GM21381 (cell line): Measurements from ENCODE around the gene GUSB.
A peak's percentile ranks its signal among the peaks of the same experiment; 100 is the strongest.
"Not testable (repeated sequence)": the region's sequence is repeated elsewhere in the genome, so short reads cannot be mapped to it uniquely, and the experiment has no call there.

Experiments used
- ATAC-seq: cut with Tn5 transposase; IDR thresholded peaks from one replicate; pipeline ENCODE4 v1.9.1; 2021; ENCODE audit warnings: mild to moderate bottlenecking, moderate library complexity; ENCODE audit not compliant: unreplicated experiment

Gene GUSB

DNA sequence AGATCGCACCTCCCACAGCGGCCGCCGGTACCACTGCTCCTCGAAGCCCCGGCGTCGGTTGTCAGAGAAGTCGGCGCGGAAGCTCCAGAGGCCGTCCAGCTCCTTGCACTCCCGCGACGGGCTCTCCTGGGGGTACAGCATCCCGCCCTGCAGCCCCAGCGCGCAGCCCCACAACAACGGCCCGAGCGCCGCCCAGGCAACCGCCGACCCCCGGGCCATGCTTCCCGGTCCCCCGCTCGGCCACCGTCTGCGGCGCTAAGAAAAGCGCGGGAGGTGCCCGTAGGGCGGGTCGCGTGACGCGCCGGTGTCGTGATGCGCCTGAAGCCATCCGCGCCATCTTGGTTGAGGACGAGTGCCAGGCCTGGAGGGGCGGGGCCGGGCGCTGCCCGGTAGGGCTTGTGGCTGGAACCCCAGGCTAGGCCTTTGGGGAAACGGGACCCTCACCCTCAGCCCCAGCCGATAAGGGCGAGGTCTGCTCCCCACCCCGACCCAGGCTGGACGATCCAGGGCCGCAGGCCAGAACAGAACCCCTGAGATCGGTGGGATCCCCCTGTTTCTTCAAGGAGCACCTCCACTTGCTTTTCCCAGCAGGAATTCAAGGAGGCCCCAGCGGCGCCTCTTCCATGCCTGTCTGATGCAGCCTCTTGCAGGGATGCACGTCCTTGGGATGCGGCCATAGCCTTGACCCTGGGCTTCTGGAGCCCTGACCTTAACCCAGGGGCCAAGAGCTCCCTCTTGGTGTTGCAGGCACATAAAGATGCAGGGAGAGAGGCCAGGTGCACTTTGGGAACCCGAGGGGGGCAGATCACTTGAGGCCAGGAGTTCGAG lies at the start of gene GUSB:
Gene GUSB (minus strand): TSS at position 249 of the 828 bp plus-strand sequence. CDS start 30 bp downstream, at position 219.
- ATAC-seq: peak; percentile 77

DNA sequence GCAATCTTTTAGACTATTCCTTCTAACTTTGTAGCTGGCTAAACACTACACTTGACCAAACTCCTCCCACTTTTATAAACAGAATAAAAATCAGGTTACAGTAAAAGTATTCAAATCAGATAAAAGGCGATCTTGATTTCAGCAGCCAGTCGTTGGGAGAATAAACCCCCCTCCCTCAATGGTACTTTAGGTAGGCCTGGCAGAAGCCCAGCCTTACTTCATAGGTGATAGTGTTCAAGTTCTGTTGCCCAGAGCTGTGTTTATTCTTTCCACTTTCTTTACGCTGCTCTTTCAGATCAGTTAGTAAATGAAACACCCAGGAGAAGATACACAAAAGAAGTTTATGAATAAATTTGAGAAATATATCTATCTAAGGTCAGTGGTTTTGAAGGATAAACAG lies 46.3 kb upstream of the GUSB start:
- ATAC-seq: not testable (repeated sequence)

DNA sequence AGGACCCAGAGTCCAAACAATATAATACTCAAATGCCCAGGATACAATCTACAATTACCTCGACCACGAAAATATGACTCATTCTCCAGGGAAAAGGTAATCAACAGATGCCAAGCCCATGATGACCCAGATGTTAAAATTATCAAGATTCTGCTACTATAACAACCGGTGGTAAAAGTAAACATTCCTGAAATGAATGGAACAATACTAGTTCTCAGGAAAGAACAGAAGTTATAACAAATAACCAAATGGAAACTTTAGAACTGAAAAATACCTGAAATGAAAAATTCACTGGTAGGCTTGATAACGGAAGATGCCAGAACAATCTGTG lies 34.1 kb upstream of the GUSB start:
- ATAC-seq: no peak

GRCh38 chr7:66015440-66016130 lies 33.6 kb upstream of the GUSB start:
- ATAC-seq: no peak

DNA sequence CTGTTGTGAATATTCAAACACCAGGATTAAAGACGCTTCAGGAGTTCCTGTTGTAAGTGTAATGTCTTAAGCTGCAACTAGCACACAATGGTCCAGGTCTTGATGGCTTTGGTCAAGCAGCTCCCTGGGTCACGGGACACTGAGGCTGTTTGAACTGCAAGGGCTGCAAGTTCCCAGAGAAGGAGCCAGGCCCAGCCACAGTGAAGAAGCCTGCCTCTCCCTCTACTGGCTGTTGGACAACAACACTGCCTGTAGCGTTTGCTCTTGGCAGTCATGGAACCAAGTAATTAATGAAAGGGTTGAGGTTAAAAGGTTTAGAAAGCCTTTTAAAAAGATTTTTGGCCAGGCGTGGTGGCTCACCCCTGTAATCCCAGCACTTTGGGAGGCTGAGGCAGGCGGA lies 31.9 kb upstream of the GUSB start:
- ATAC-seq: no peak

- ATAC-seq: no peak
These were observed 25.2 kb upstream of the GUSB start for GRCh38 chr7:66007232-66007631.

- not testable (repeated sequence) for ATAC-seq
These were observed 23.2 kb upstream of the GUSB start for GRCh38 chr7:66005115-66005671.

DNA sequence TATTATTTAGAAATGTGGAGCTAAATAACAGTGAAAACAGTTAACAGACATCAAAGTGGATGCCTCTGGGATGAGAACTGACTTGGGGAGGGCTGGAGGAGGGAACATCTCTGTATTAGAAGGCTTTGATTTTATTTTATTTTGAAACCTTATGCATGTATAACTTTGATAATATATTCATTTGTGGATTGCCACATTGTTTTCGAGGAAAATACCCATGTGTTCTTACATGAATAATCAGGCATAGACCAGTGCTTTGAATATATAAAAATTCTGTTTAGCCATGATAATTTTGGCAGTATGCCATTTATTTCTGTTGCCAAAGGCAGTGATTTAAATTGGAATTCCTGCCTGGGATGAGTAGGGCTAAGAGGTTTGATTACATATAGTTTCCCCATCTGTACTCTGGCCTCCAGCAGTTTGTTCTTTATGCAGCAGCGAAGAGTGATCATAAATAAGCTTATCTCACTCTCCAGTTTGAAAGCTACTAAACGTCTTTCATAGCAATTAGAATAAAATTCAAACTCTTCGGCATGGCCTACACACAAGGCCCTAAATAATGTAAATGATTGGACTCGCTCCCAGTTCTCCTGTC lies 18.9 kb upstream of the GUSB start:
- not testable (repeated sequence) for ATAC-seq

- ATAC-seq: not testable (repeated sequence)
These were observed 13.0 kb upstream of the GUSB start for GRCh38 chr7:65994984-65995383.

- ATAC-seq: no peak
These were observed 10.5 kb upstream of the GUSB start for GRCh38 chr7:65992526-65992925.

DNA sequence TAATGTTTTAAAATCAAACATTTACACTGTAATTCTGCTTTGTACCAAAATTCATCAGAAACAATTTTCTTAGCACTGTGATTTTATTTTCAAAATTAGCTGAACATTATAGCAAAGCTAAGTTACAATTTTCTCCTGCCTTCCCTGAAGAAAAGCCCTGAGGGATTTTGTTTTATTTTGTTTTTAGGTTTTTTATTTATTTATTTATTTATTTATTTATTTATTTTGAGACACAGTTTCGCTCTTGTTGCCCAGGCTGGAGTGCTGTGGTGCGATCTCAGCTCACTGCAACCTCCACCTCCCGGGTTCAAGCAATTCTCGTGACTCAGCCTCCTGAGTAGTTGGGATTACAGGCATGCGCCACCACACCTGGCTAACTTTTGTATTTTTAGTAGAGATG lies 9.8 kb upstream of the GUSB start:
- not testable (repeated sequence) for ATAC-seq

DNA sequence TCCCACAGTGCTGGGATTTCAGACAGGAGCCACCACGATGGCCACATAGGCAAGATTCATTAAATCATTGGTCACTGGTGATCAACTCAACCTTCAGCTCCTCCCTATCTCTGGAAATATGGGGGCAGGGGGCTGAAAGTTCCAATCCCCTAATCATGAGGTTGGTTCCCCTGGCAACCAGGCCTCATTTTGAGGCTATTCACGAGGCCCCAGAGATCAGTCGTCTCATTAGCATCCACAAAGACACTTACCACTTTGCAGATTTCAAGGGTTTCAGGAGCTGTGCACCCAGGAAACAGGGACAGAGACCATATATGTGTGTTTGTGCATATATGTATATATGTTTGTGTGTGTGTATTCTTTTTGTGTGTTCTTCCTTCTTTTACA lies 7.7 kb upstream of the GUSB start:
- no peak for ATAC-seq

GRCh38 chr7:65988503-65988902 lies 6.5 kb upstream of the GUSB start:
- not testable (repeated sequence) for ATAC-seq

DNA sequence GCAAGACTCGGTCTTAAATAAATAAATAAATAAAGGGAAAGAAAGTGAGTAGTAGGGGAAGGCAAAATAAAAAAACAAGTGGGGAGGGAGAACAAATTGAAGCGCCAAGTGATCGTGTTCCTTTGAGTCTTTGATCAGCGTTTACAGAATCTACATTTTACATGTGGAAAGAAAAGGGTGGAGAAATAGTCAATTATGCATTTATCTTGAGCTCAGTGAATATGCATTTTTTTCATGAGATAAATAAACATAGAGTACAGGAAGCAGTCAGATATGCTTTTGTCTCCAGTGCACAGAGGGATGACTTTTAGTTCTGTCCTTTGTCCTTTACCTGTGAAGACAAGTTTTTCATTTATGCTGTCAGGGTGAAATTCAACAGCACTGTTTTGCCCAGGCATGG lies 6.1 kb upstream of the GUSB start:
- no peak for ATAC-seq

DNA sequence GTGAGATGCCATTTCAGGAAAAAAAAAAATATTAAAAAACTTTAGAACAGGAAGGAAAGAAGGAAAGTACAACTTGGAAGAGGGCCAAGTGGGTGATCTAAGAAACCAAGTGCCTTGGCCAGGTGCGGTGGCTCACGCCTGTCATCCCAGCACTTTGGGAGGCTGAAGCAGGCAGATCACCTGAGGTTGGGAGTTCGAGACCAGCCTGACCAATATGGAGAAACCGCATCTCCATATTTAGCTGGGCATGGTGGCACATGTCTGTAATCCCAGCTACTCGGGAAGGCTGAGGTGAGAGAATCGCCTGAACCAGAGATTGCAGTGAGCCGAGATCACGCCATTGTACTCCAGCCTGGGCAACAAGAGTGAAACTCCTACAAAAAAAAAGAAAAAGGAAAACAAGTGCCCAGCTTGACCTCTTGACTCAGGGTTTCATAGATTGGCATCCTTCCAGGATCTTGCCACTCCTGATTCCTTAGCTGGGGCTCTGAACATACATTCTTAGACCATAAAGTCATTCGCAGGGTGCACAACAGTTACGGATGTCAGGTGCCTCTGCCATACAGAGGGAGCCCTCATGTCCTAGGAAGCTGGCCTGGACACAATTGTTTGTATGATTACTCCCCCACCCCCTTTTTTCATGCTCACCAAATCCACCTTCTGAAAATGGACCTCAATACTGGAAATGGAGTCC lies 2.1 kb upstream of the GUSB start:
- no peak for ATAC-seq

- ATAC-seq: peak; percentile 73
These were observed 1.3 kb downstream of the GUSB start for GRCh38 chr7:65980478-65981250.

GRCh38 chr7:65979583-65980477 lies 2.2 kb downstream of the GUSB start:
- no peak for ATAC-seq

DNA sequence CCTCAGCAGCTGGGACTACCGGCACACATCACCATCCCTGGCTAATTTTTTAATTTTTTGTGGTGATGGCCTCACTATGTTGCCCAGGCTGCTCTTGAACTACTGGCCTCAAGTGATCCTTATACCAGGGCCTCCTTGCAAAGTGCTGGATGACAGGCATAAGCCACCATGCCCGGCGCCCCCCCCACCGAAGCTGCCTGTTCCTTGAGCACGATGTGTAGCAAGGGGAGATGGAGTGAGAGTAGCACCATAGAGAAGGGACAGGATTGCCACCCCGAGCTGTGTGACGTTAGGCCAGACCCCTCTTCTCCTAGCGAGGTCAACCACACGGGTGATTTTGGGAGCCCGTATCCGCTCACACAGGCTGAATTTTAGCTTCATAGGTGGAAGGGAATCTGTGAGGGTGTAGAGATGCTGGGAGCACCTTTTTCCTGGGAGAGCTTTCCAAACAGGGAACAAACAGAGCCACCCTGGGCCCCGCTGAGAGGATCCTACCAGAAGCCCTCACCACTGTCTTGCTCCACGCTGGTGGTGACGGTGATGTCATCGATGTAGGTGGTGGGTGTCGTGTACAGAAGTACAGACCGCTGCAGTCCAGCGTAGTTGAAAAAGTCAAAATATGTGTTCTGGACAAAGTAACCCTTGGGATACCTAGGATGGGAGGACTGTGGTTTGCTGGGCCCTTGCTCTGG lies 3.0 kb downstream of the GUSB start:
- no peak for ATAC-seq
